ENCODE results near the gene PAX5. TPM values are rescaled to one million over a fixed set of nuclear protein-coding genes. Genes with fewer than 3 reads are reported as not detected.

PAX5 gene
- total RNA-seq, 4 donors from 2014 or later = under 0.01 to 0.29 TPM; not detected in 2

GRCh38 chr9:36884721-36885120 is 149.3 kb downstream of the PAX5 start:
- TF ChIP-seq POLR2A (IDR thresholded peaks at IDR 0.05) (no peak), CTCF (IDR thresholded peaks at IDR 0.05) (no peak)
- intact Hi-C loops (cut with DNase I) = no loop called here
- Histone ChIP-seq H3K27me3 (peaks cover 0 to 50% (median 0%) of the 10 kb centered on the region in 4 donors), H3K4me1 (no peaks in the 10 kb centered on the region), H3K27ac (no peak overlapping the region), H3K4me3 (no peak overlapping the region), H3K36me3 (no peaks in the 10 kb centered on the region), H3K9me3 (no peaks in the 10 kb centered on the region)
- DNase-seq = no peak
- 63 to 67% methylated on average over 4 of the region's 6 CpGs for WGBS, 2 donors

- H3K27ac ChIP-seq = no peak overlapping the region
- 78% methylated on average over 3 of the region's 3 CpGs; no CpG with 5 or more reads in 1 of the 2 donors for WGBS, 2 donors
- intact Hi-C loops (cut with DNase I) = no loop called here
Measured at GRCh38 chr9:36882594-36882993, 151.5 kb downstream of the PAX5 start.

GRCh38 chr9:36881743-36882441 is 152.2 kb downstream of the PAX5 start:
- no peak for TF ChIP-seq POLR2A (IDR thresholded peaks at IDR 0.05)
- TF ChIP-seq CTCF (IDR thresholded peaks at IDR 0.05) = no peak
- H3K36me3 ChIP-seq = no peaks in the 10 kb centered on the region
- H3K27me3 ChIP-seq = peaks cover 0 to 63% (median 0%) of the 10 kb centered on the region in 4 donors
- DNase-seq = no peak
- H3K4me3 ChIP-seq = no peak overlapping the region
- H3K27ac ChIP-seq = no peak overlapping the region
- H3K4me1 ChIP-seq = no peaks in the 10 kb centered on the region
- intact Hi-C loops (cut with DNase I) = no loop called here
- no peaks in the 10 kb centered on the region for H3K9me3 ChIP-seq
- WGBS, 2 donors = 50 to 79% methylated on average over 2 to 7 of the region's 31 CpGs

More at GRCh38 chr9:36882594-36882993, 151.5 kb downstream of the PAX5 start:
- no peaks in the 10 kb centered on the region for H3K4me1 ChIP-seq
- H3K4me3 ChIP-seq = no peak overlapping the region
- peaks cover 0 to 61% (median 0%) of the 10 kb centered on the region in 4 donors for H3K27me3 ChIP-seq
- DNase-seq = no peak
- TF ChIP-seq POLR2A (IDR thresholded peaks at IDR 0.05) (no peak), CTCF (IDR thresholded peaks at IDR 0.05) (no peak)
- H3K36me3 ChIP-seq = no peaks in the 10 kb centered on the region
- H3K9me3 ChIP-seq = no peaks in the 10 kb centered on the region

- TF ChIP-seq CTCF (IDR thresholded peaks at IDR 0.05) = no peak
- TF ChIP-seq POLR2A (IDR thresholded peaks at IDR 0.05) = no peak
- Histone ChIP-seq H3K4me3 (no peak overlapping the region), H3K27ac (no peak overlapping the region), H3K9me3 (no peaks in the 10 kb centered on the region), H3K27me3 (peaks cover 0 to 67% (median 0%) of the 10 kb centered on the region in 4 donors), H3K4me1 (no peaks in the 10 kb centered on the region), H3K36me3 (no peaks in the 10 kb centered on the region)
- DNase-seq = no peak
- WGBS, 2 donors = 61 to 68% methylated on average over 3 to 5 of the region's 14 CpGs
- intact Hi-C loops (cut with DNase I) = no loop called here
Measured at GRCh38 chr9:36881316-36881715, 152.8 kb downstream of the PAX5 start.

GRCh38 chr9:36880075-36880474 is 154.0 kb downstream of the PAX5 start:
- Histone ChIP-seq H3K27ac (no peak overlapping the region), H3K27me3 (peaks cover 0 to 65% (median 0%) of the 10 kb centered on the region in 4 donors), H3K4me1 (no peaks in the 10 kb centered on the region), H3K36me3 (no peaks in the 10 kb centered on the region), H3K9me3 (no peaks in the 10 kb centered on the region), H3K4me3 (no peak overlapping the region)
- WGBS, 2 donors = 87 to 90% methylated on average over 9 to 11 of the region's 12 CpGs
- TF ChIP-seq CTCF (IDR thresholded peaks at IDR 0.05) = no peak
- TF ChIP-seq POLR2A (IDR thresholded peaks at IDR 0.05) = no peak
- intact Hi-C loops (cut with DNase I) = no loop called here
- DNase-seq = no peak

Data from esophagus squamous epithelium (tissue), 5 donors.